ENCODE measurements around the gene PRAMEF15.
"Not testable (repeated sequence)": the region's sequence is repeated elsewhere in the genome, so short reads cannot be mapped to it uniquely, and the experiment has no call there.

GRCh38 chr1:13353476-13353875 is 38.1 kb downstream of the PRAMEF15 start:
- TF ChIP-seq CTCF (IDR thresholded peaks at IDR 0.05; ENCODE audit: insufficient read depth, low read length, poor library complexity, severe bottlenecking); EZH2phosphoT487 (conservative IDR thresholded peaks at IDR 0.05; ENCODE audit: low read length): not testable (repeated sequence)
